GM23338 (cell line): Measurements from ENCODE around the gene TNFRSF6B. TPM values are rescaled to one million over a fixed set of nuclear protein-coding genes. Genes with fewer than 3 reads are reported as not detected.

ENCODE experiments used
- ATAC-seq: fragments of 200-7000 bp; cut with Tn5 transposase; 3 replicates; pipeline ENCODE4 v1.9.1; 2020
- DNase-seq: peaks from one replicate; pipeline ENCODE4 v3.0.0-alpha.2; 2015; ENCODE audit warnings: low spot score
- H2AFZ ChIP-seq: fragments of 200-600 bp; sonication (generic); 2 replicates; pipeline ENCODE4 v1.8.0; 2016; ENCODE audit warnings: antibody characterized with exemption, mild to moderate bottlenecking, moderate library complexity
- H3F3A ChIP-seq: fragments of 200-600 bp; sonication (generic); replicated peaks from 2 replicates; pipeline ENCODE4 v1.8.0; 2017; ENCODE audit warnings: antibody characterized with exemption, mixed run types, low read depth
- H3K27ac ChIP-seq: fragments of 200-600 bp; sonication (generic); 2 replicates; pipeline ENCODE4 v1.6.1; 2016; ENCODE audit warnings: low read depth
- H3K27me3 ChIP-seq: fragments of 200-600 bp; sonication (generic); 2 replicates; pipeline ENCODE4 v1.8.0; 2016; ENCODE audit warnings: mild to moderate bottlenecking, mixed run types, moderate library complexity; ENCODE audit not compliant: insufficient read depth
- H3K36me3 ChIP-seq: fragments of 200-600 bp; sonication (generic); 2 replicates; pipeline ENCODE4 v1.8.0; 2016; ENCODE audit warnings: mild to moderate bottlenecking; ENCODE audit not compliant: insufficient read depth
- H3K4me1 ChIP-seq: fragments of 200-600 bp; sonication (generic); 2 replicates; pipeline ENCODE4 v1.8.0; 2016; ENCODE audit warnings: mild to moderate bottlenecking, moderate library complexity; ENCODE audit not compliant: insufficient read depth
- H3K4me2 ChIP-seq: fragments of 200-600 bp; sonication (generic); 2 replicates; pipeline ENCODE4 v1.7.1; 2017; ENCODE audit warnings: mixed run types
- H3K4me3 ChIP-seq: fragments of 200-600 bp; sonication (generic); 2 replicates; pipeline ENCODE4 v1.6.1; 2016; ENCODE audit warnings: mixed run types
- H3K79me2 ChIP-seq: fragments of 200-600 bp; sonication (generic); replicated peaks from 2 replicates; pipeline ENCODE4 v1.8.0; 2017; ENCODE audit warnings: mild to moderate bottlenecking; ENCODE audit not compliant: insufficient read depth
- H3K9me2 ChIP-seq: fragments of 200-600 bp; sonication (generic); 2 replicates; pipeline ENCODE4 v1.8.0; 2017; ENCODE audit not compliant: insufficient read depth
- H4K20me1 ChIP-seq: fragments of 200-600 bp; sonication (generic); replicated peaks from 2 replicates; pipeline ENCODE4 v1.8.0; 2017; ENCODE audit warnings: mild to moderate bottlenecking; ENCODE audit not compliant: insufficient read depth
- H3K27ac Mint-ChIP-seq: 2 replicates; pipeline ENCODE4 v1.8.0; 2020; ENCODE audit warnings: inconsistent platforms, mild to moderate bottlenecking, moderate library complexity, mixed read lengths
- H3K27me3 Mint-ChIP-seq: 3 replicates; pipeline ENCODE4 v1.8.0; 2022; ENCODE audit warnings: low read depth, mild to moderate bottlenecking, moderate library complexity, mixed read lengths, inconsistent platforms; ENCODE audit not compliant: insufficient read depth, poor library complexity
- H3K36me3 Mint-ChIP-seq: 3 replicates; pipeline ENCODE4 v1.8.0; 2021; ENCODE audit warnings: low read depth, mild to moderate bottlenecking, inconsistent platforms, moderate library complexity, mixed read lengths
- H3K4me1 Mint-ChIP-seq: 3 replicates; pipeline ENCODE4 v1.8.0; 2020; ENCODE audit warnings: mild to moderate bottlenecking, inconsistent platforms, mixed read lengths
- H3K4me3 Mint-ChIP-seq: 3 replicates; pipeline ENCODE4 v1.8.0; 2021; ENCODE audit warnings: moderate library complexity, mild to moderate bottlenecking, inconsistent platforms, mixed read lengths
- H3K9me3 Mint-ChIP-seq: 3 replicates; pipeline ENCODE4 v1.8.0; 2020; ENCODE audit warnings: moderate library complexity, mild to moderate bottlenecking, inconsistent platforms, mixed read lengths
- CREB1 ChIP-seq: fragments of 250-450 bp; sonication (Bioruptor Pico); IDR thresholded peaks from 2 replicates; pipeline ENCODE4 v1.5.0; 2020; ENCODE audit warnings: low read depth, mild to moderate bottlenecking, moderate library complexity
- CTCF ChIP-seq, 2 experiments: fragments of 200-600 bp in 1 of 2; sonication (generic) in 1 of 2; conservative IDR thresholded peaks; 2 replicates each; pipeline versions ENCODE4 v1.5.1 to v1.6.1; 2016 to 2017; ENCODE audit warnings: antibody characterized with exemption in 2 of 2, low read depth in 2 of 2, mild to moderate bottlenecking in 2 of 2, moderate library complexity in 1 of 2
- ETS1 ChIP-seq: IDR thresholded peaks from 2 replicates; pipeline ENCODE4 v1.6.1; 2016; ENCODE audit warnings: antibody characterized with exemption
- EZH2phosphoT487 ChIP-seq: fragments of 200-600 bp; sonication (generic); IDR thresholded peaks from one replicate; pipeline ENCODE4 v1.8.1; 2018; ENCODE audit warnings: antibody characterized with exemption; ENCODE audit not compliant: unreplicated experiment
- JUNB ChIP-seq: IDR thresholded peaks from one replicate; pipeline ENCODE4 v1.6.1; 2016; ENCODE audit warnings: antibody characterized with exemption; ENCODE audit not compliant: unreplicated experiment
- NANOG ChIP-seq: IDR thresholded peaks from 2 replicates; pipeline ENCODE4 v1.6.1; 2016; ENCODE audit warnings: antibody characterized with exemption, borderline replicate concordance
- POLR2AphosphoS5 ChIP-seq: IDR thresholded peaks from 2 replicates; pipeline ENCODE4 v1.6.1; 2016; ENCODE audit warnings: antibody characterized with exemption, low read depth
- REST ChIP-seq: IDR thresholded peaks from one replicate; pipeline ENCODE4 v1.6.1; 2018; ENCODE audit warnings: antibody characterized with exemption; ENCODE audit not compliant: unreplicated experiment
- STAT1 ChIP-seq: IDR thresholded peaks from one replicate; pipeline ENCODE4 v1.6.1; 2016; ENCODE audit warnings: antibody characterized with exemption; ENCODE audit not compliant: unreplicated experiment
- ZNF114 ChIP-seq: fragments of 250-450 bp; sonication (Bioruptor Pico); IDR thresholded peaks from 2 replicates; pipeline ENCODE4 v1.5.0; 2020; ENCODE audit warnings: mild to moderate bottlenecking, moderate library complexity
- ZNF331 ChIP-seq: fragments of 250-450 bp; sonication (Bioruptor Pico); IDR thresholded peaks from 2 replicates; pipeline ENCODE4 v1.5.0; 2020; ENCODE audit warnings: low read depth, mild to moderate bottlenecking, moderate library complexity
- ZNF462 ChIP-seq: fragments of 250-450 bp; sonication (Bioruptor Pico); IDR thresholded peaks from 2 replicates; pipeline ENCODE4 v1.5.0; 2020; ENCODE audit warnings: mild to moderate bottlenecking, moderate library complexity
- polyA plus RNA-seq: library from polyadenylated mRNA; unstranded; fragments of >200 nt; fragmentation: Nextera tagmentation; extraction: Ambion mirVana; gene quantifications from 2 replicates; pipeline ENCODE4 v1.2.1, GENCODE V29; 2016
- total RNA-seq: library from RNA; depleted of rRNA; stranded (reverse); fragments of >200 nt; shearing (Covaris generic); gene quantifications from 2 replicates; pipeline ENCODE4 v1.2.3, GENCODE V29; 2014

Gene TNFRSF6B
- total and polyA plus RNA-seq, 2 experiments from 2014 or later, result 0.28 TPM; not detected in 1

GRCh38 chr20:63700199-63701050 lies 4.0 kb downstream of the TNFRSF6B start:
- peaks cover 4% of the 10 kb centered on the region; the same call in 1 of the 2 replicates for H3F3A ChIP-seq
- H3K4me2 ChIP-seq, result no peak overlapping the region
- ATAC-seq (no peak), DNase-seq (no peak)
- no peak overlapping the region for H3K4me3 ChIP-seq
- H3K27ac ChIP-seq, result no peak overlapping the region
- H3K27me3 Mint-ChIP-seq, result peaks cover 15% of the 10 kb centered on the region
- no peak for TF ChIP-seq CREB1
- no peak for TF ChIP-seq NANOG
- no peak for TF ChIP-seq REST
- no peak for TF ChIP-seq ZNF114
- TF ChIP-seq CTCF (conservative IDR thresholded peaks at IDR 0.05; ENCODE audit: low read depth in 2 of 2), result no peak
- TF ChIP-seq ZNF462 (CRISPR knock-in tag), result no peak
- no peak for TF ChIP-seq JUNB
- no peak for TF ChIP-seq ETS1
- no peak for TF ChIP-seq EZH2phosphoT487
- TF ChIP-seq STAT1, result no peak
- no peak for TF ChIP-seq ZNF331 (CRISPR knock-in tag)
- TF ChIP-seq POLR2AphosphoS5, result no peak
- H3K79me2 ChIP-seq, result no peaks in the 10 kb centered on the region
- H3K27me3 ChIP-seq, result no peaks in the 10 kb centered on the region
- no peaks in the 10 kb centered on the region for H3K36me3 ChIP-seq
- no peak overlapping the region for H2AFZ ChIP-seq
- H3K27ac Mint-ChIP-seq, result no peak overlapping the region
- H3K4me1 ChIP-seq, result no peaks in the 10 kb centered on the region
- peaks cover 3% of the 10 kb centered on the region; the same call in 2 of the 3 replicates for H3K4me1 Mint-ChIP-seq
- H3K9me2 ChIP-seq, result no peaks in the 10 kb centered on the region
- H3K9me3 Mint-ChIP-seq, result no peaks in the 10 kb centered on the region
- H3K36me3 Mint-ChIP-seq, result peaks cover 9% of the 10 kb centered on the region
- no peak overlapping the region; the same call in 2 of the 3 replicates for H3K4me3 Mint-ChIP-seq
- no peaks in the 10 kb centered on the region; the same call in 1 of the 2 replicates for H4K20me1 ChIP-seq
